GM23338 (cell line): ENCODE data around the gene TGFBR3. TPM values are rescaled to one million over a fixed set of nuclear protein-coding genes. Genes with fewer than 3 reads are reported as not detected.

Source experiments
- ATAC-seq: fragments of 200-7000 bp; cut with Tn5 transposase; 3 replicates; pipeline ENCODE4 v1.9.1; 2020
- DNase-seq: peaks from one replicate; pipeline ENCODE4 v3.0.0-alpha.2; 2015; ENCODE audit warnings: low spot score
- H2AFZ ChIP-seq: fragments of 200-600 bp; sonication (generic); 2 replicates; pipeline ENCODE4 v1.8.0; 2016; ENCODE audit warnings: antibody characterized with exemption, mild to moderate bottlenecking, moderate library complexity
- H3F3A ChIP-seq: fragments of 200-600 bp; sonication (generic); replicated peaks from 2 replicates; pipeline ENCODE4 v1.8.0; 2017; ENCODE audit warnings: antibody characterized with exemption, mixed run types, low read depth
- H3K27ac ChIP-seq: fragments of 200-600 bp; sonication (generic); 2 replicates; pipeline ENCODE4 v1.6.1; 2016; ENCODE audit warnings: low read depth
- H3K27me3 ChIP-seq: fragments of 200-600 bp; sonication (generic); 2 replicates; pipeline ENCODE4 v1.8.0; 2016; ENCODE audit warnings: mild to moderate bottlenecking, mixed run types, moderate library complexity; ENCODE audit not compliant: insufficient read depth
- H3K36me3 ChIP-seq: fragments of 200-600 bp; sonication (generic); 2 replicates; pipeline ENCODE4 v1.8.0; 2016; ENCODE audit warnings: mild to moderate bottlenecking; ENCODE audit not compliant: insufficient read depth
- H3K4me1 ChIP-seq: fragments of 200-600 bp; sonication (generic); 2 replicates; pipeline ENCODE4 v1.8.0; 2016; ENCODE audit warnings: mild to moderate bottlenecking, moderate library complexity; ENCODE audit not compliant: insufficient read depth
- H3K4me2 ChIP-seq: fragments of 200-600 bp; sonication (generic); 2 replicates; pipeline ENCODE4 v1.7.1; 2017; ENCODE audit warnings: mixed run types
- H3K4me3 ChIP-seq: fragments of 200-600 bp; sonication (generic); 2 replicates; pipeline ENCODE4 v1.6.1; 2016; ENCODE audit warnings: mixed run types
- H3K79me2 ChIP-seq: fragments of 200-600 bp; sonication (generic); replicated peaks from 2 replicates; pipeline ENCODE4 v1.8.0; 2017; ENCODE audit warnings: mild to moderate bottlenecking; ENCODE audit not compliant: insufficient read depth
- H3K9me2 ChIP-seq: fragments of 200-600 bp; sonication (generic); 2 replicates; pipeline ENCODE4 v1.8.0; 2017; ENCODE audit not compliant: insufficient read depth
- H4K20me1 ChIP-seq: fragments of 200-600 bp; sonication (generic); replicated peaks from 2 replicates; pipeline ENCODE4 v1.8.0; 2017; ENCODE audit warnings: mild to moderate bottlenecking; ENCODE audit not compliant: insufficient read depth
- H3K27ac Mint-ChIP-seq: 2 replicates; pipeline ENCODE4 v1.8.0; 2020; ENCODE audit warnings: inconsistent platforms, mild to moderate bottlenecking, moderate library complexity, mixed read lengths
- H3K27me3 Mint-ChIP-seq: 3 replicates; pipeline ENCODE4 v1.8.0; 2022; ENCODE audit warnings: low read depth, mild to moderate bottlenecking, moderate library complexity, mixed read lengths, inconsistent platforms; ENCODE audit not compliant: insufficient read depth, poor library complexity
- H3K36me3 Mint-ChIP-seq: 3 replicates; pipeline ENCODE4 v1.8.0; 2021; ENCODE audit warnings: low read depth, mild to moderate bottlenecking, inconsistent platforms, moderate library complexity, mixed read lengths
- H3K4me1 Mint-ChIP-seq: 3 replicates; pipeline ENCODE4 v1.8.0; 2020; ENCODE audit warnings: mild to moderate bottlenecking, inconsistent platforms, mixed read lengths
- H3K4me3 Mint-ChIP-seq: 3 replicates; pipeline ENCODE4 v1.8.0; 2021; ENCODE audit warnings: moderate library complexity, mild to moderate bottlenecking, inconsistent platforms, mixed read lengths
- H3K9me3 Mint-ChIP-seq: 3 replicates; pipeline ENCODE4 v1.8.0; 2020; ENCODE audit warnings: moderate library complexity, mild to moderate bottlenecking, inconsistent platforms, mixed read lengths
- CREB1 ChIP-seq: fragments of 250-450 bp; sonication (Bioruptor Pico); IDR thresholded peaks from 2 replicates; pipeline ENCODE4 v1.5.0; 2020; ENCODE audit warnings: low read depth, mild to moderate bottlenecking, moderate library complexity
- ETS1 ChIP-seq: IDR thresholded peaks from 2 replicates; pipeline ENCODE4 v1.6.1; 2016; ENCODE audit warnings: antibody characterized with exemption
- NANOG ChIP-seq: IDR thresholded peaks from 2 replicates; pipeline ENCODE4 v1.6.1; 2016; ENCODE audit warnings: antibody characterized with exemption, borderline replicate concordance
- ZNF114 ChIP-seq: fragments of 250-450 bp; sonication (Bioruptor Pico); IDR thresholded peaks from 2 replicates; pipeline ENCODE4 v1.5.0; 2020; ENCODE audit warnings: mild to moderate bottlenecking, moderate library complexity
- ZNF331 ChIP-seq: fragments of 250-450 bp; sonication (Bioruptor Pico); IDR thresholded peaks from 2 replicates; pipeline ENCODE4 v1.5.0; 2020; ENCODE audit warnings: low read depth, mild to moderate bottlenecking, moderate library complexity
- ZNF462 ChIP-seq: fragments of 250-450 bp; sonication (Bioruptor Pico); IDR thresholded peaks from 2 replicates; pipeline ENCODE4 v1.5.0; 2020; ENCODE audit warnings: mild to moderate bottlenecking, moderate library complexity
- polyA plus RNA-seq: library from polyadenylated mRNA; unstranded; fragments of >200 nt; fragmentation: Nextera tagmentation; extraction: Ambion mirVana; gene quantifications from 2 replicates; pipeline ENCODE4 v1.2.1, GENCODE V29; 2016
- total RNA-seq: library from RNA; depleted of rRNA; stranded (reverse); fragments of >200 nt; shearing (Covaris generic); gene quantifications from 2 replicates; pipeline ENCODE4 v1.2.3, GENCODE V29; 2014

The TGFBR3 gene
- total and polyA plus RNA-seq, 2 experiments from 2014 or later: 1.7 to 2.9 TPM

GRCh38 chr1:91783423-91784170 is 102.4 kb downstream of the TGFBR3 start:
- Histone ChIP-seq H3K4me3 (no peak overlapping the region), H3K36me3 (no peaks in the 10 kb centered on the region), H2AFZ (no peak overlapping the region), H3K4me1 (peaks cover 9% of the 10 kb centered on the region), H3K27ac (no peak overlapping the region), H3K27me3 (no peaks in the 10 kb centered on the region), H3F3A (no peaks in the 10 kb centered on the region), H3K4me2 (no peak overlapping the region), H4K20me1 (no peaks in the 10 kb centered on the region), H3K9me2 (0 out of 2 replicates have a peak, but pooled peaks cover 5% of the 10 kb centered on the region), H3K79me2 (no peaks in the 10 kb centered on the region)
- TF ChIP-seq ZNF114 (CRISPR knock-in tag) (no peak), NANOG (no peak), CREB1 (CRISPR knock-in tag) (no peak), ETS1 (no peak), ZNF331 (CRISPR knock-in tag) (no peak)
- Mint-ChIP-seq H3K4me1 (peaks cover 16% of the 10 kb centered on the region), H3K27me3 (peaks cover 3% of the 10 kb centered on the region), H3K36me3 (no peaks in the 10 kb centered on the region), H3K27ac (no peak overlapping the region), H3K4me3 (no peak overlapping the region), H3K9me3 (no peaks in the 10 kb centered on the region)
- no peak for ATAC-seq
- no peak for DNase-seq

- ATAC-seq (no peak), DNase-seq (no peak)
- Histone ChIP-seq H3K4me2 (no peak overlapping the region), H3K4me3 (no peak overlapping the region), H3K36me3 (no peaks in the 10 kb centered on the region), H3K79me2 (no peaks in the 10 kb centered on the region), H3K27ac (no peak overlapping the region), H4K20me1 (no peaks in the 10 kb centered on the region), H3K4me1 (peaks cover 15% of the 10 kb centered on the region), H3K27me3 (no peaks in the 10 kb centered on the region), H3K9me2 (0 out of 2 replicates have a peak, but pooled peaks cover 5% of the 10 kb centered on the region), H3F3A (no peaks in the 10 kb centered on the region), H2AFZ (no peak overlapping the region)
- H3K4me3 Mint-ChIP-seq: no peak overlapping the region
- H3K9me3 Mint-ChIP-seq: no peaks in the 10 kb centered on the region
- peaks cover 4% of the 10 kb centered on the region for H3K27me3 Mint-ChIP-seq
- peaks cover 31% of the 10 kb centered on the region for H3K4me1 Mint-ChIP-seq
- no peak overlapping the region for H3K27ac Mint-ChIP-seq
- no peaks in the 10 kb centered on the region for H3K36me3 Mint-ChIP-seq
- no peak for TF ChIP-seq ZNF114 (CRISPR knock-in tag)
- TF ChIP-seq ZNF462 (CRISPR knock-in tag): no peak
Observed at GRCh38 chr1:91781901-91782622, 103.9 kb downstream of the TGFBR3 start.
